Measurements from ENCODE around the gene MAP3K4.

- TF ChIP-seq PKNOX1 (IDR thresholded peaks at IDR 0.05): no peak
- TF ChIP-seq FOXA1 (IDR thresholded peaks at IDR 0.05): no peak
- TF ChIP-seq HDGF (IDR thresholded peaks at IDR 0.05; ENCODE audit: borderline replicate concordance): no peak
- no peak for TF ChIP-seq TARDBP (IDR thresholded peaks at IDR 0.05)
- TF ChIP-seq NFRKB (IDR thresholded peaks at IDR 0.05): no peak
- TF ChIP-seq LEF1 (IDR thresholded peaks at IDR 0.05; ENCODE audit: borderline replicate concordance): no peak
- no peak for TF ChIP-seq BHLHE40 (IDR thresholded peaks at IDR 0.05; ENCODE audit: borderline replicate concordance)
- no peak for TF ChIP-seq SUZ12 (IDR thresholded peaks at IDR 0.05)
- TF ChIP-seq L3MBTL2 (conservative IDR thresholded peaks at IDR 0.05): no peak
- no peak for TF ChIP-seq ARNT (IDR thresholded peaks at IDR 0.05)
- no peak for TF ChIP-seq ZNF384 (IDR thresholded peaks at IDR 0.05)
- no peak for TF ChIP-seq FOXK2 (IDR thresholded peaks at IDR 0.05)
These were observed 158.6 kb downstream of the MAP3K4 start for GRCh38 chr6:161150136-161150535.
